Measurements from ENCODE around the gene IFNGR1.
A peak's percentile ranks its signal among the peaks of the same experiment; 100 is the strongest.
"Not testable (repeated sequence)": the region's sequence is repeated elsewhere in the genome, so short reads cannot be mapped to it uniquely, and the experiment has no call there.

The IFNGR1 gene

GRCh38 chr6:137210903-137211302, 8.3 kb downstream of the IFNGR1 start:
- DNase-seq: no peak

- DNase-seq: no peak
These were observed 10.9 kb downstream of the IFNGR1 start for GRCh38 chr6:137208279-137208678.

GRCh38 chr6:137207457-137207856, 11.7 kb downstream of the IFNGR1 start:
- not testable (repeated sequence) for DNase-seq

GRCh38 chr6:137206577-137206976, 12.6 kb downstream of the IFNGR1 start:
- DNase-seq: no peak

- no peak for DNase-seq
These were observed 15.9 kb downstream of the IFNGR1 start for GRCh38 chr6:137203256-137203655.

- no peak for DNase-seq
These were observed 17.1 kb downstream of the IFNGR1 start for GRCh38 chr6:137202078-137202477.

GRCh38 chr6:137201006-137201405, 18.2 kb downstream of the IFNGR1 start:
- no peak for DNase-seq

- DNase-seq: no peak
These were observed 18.9 kb downstream of the IFNGR1 start for GRCh38 chr6:137200288-137200687.

GRCh38 chr6:137197684-137198645, 21.2 kb downstream of the IFNGR1 start:
- no peak for DNase-seq

- no peak for DNase-seq
These were observed 25.7 kb downstream of the IFNGR1 start for GRCh38 chr6:137193256-137194070.

GRCh38 chr6:137192821-137193220, 26.4 kb downstream of the IFNGR1 start:
- DNase-seq: no peak

- DNase-seq: no peak
These were observed 27.5 kb downstream of the IFNGR1 start for GRCh38 chr6:137191670-137192069.

- no peak for DNase-seq
These were observed 27.9 kb downstream of the IFNGR1 start for GRCh38 chr6:137191236-137191635.

GRCh38 chr6:137190583-137191094, 28.5 kb downstream of the IFNGR1 start:
- DNase-seq: no peak

- peak; percentile 16 for DNase-seq
These were observed 30.3 kb downstream of the IFNGR1 start for GRCh38 chr6:137188855-137189254.

GRCh38 chr6:137185290-137185689, 33.9 kb downstream of the IFNGR1 start:
- no peak for DNase-seq

- no peak for DNase-seq
These were observed 36.5 kb downstream of the IFNGR1 start for GRCh38 chr6:137182654-137183073.

GRCh38 chr6:137181891-137182653, 37.1 kb downstream of the IFNGR1 start:
- no peak for DNase-seq

GRCh38 chr6:137177611-137178010, 41.6 kb downstream of the IFNGR1 start:
- DNase-seq: no peak

- no peak for DNase-seq
These were observed 42.5 kb downstream of the IFNGR1 start for GRCh38 chr6:137176729-137177128.

- DNase-seq: no peak
These were observed 43.3 kb downstream of the IFNGR1 start for GRCh38 chr6:137175868-137176245.

GRCh38 chr6:137175157-137175867, 43.9 kb downstream of the IFNGR1 start:
- no peak for DNase-seq

Data from fibroblast of skin of right quadriceps (primary cell).